Uterus (tissue), 2 donors: Measurements from ENCODE around the gene SRRM3.
"Not testable (repeated sequence)": the region's sequence is repeated elsewhere in the genome, so short reads cannot be mapped to it uniquely, and the experiment has no call there.

ENCODE experiments used
- POLR2A ChIP-seq, 2 donors: fragments of 450-650 bp; IDR thresholded peaks; one replicate each; pipeline ENCODE4 v1.6.1; 2016; ENCODE audit warnings: antibody characterized with exemption in 2 of 2, mild to moderate bottlenecking in 1 of 2, moderate library complexity in 1 of 2
- TF ChIP-seq, protein P1 (sequence below), 4 experiments: fragments of 200-600 bp in 2 of 4; fragments of 450-650 bp in 2 of 4; sonication (generic) in 2 of 4; IDR thresholded peaks; one replicate each; pipeline ENCODE4 v1.5.1; 2016 to 2019; ENCODE audit warnings: antibody characterized with exemption in 4 of 4, mild to moderate bottlenecking in 2 of 4, moderate library complexity in 1 of 4

DNA sequence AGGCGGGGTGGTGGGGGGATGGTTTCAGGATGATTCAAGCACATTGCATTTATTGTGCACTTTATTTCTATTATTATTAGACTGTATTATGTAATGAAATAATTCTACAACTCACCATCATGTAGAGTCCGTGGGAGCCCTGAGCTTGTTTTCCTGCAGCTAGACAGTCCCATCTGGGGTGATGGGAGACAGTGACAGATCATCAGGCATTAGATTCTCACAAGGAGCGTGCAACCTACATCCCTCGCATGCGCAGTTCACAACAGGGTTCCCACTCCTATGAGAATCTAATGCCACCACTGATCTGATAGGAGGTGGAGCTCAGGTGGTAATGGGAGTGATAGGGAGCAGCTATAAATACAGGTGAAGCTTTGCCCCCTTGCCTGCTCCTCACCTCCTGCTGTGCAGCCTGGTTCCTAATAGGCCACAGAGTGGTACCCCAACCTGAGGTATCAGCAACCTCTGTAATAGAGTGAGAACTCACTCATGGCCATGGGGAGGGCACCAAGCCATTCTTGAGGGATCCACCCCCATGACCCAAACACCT lies 40.9 kb downstream of the SRRM3 start:
- TF ChIP-seq, protein P1, sequence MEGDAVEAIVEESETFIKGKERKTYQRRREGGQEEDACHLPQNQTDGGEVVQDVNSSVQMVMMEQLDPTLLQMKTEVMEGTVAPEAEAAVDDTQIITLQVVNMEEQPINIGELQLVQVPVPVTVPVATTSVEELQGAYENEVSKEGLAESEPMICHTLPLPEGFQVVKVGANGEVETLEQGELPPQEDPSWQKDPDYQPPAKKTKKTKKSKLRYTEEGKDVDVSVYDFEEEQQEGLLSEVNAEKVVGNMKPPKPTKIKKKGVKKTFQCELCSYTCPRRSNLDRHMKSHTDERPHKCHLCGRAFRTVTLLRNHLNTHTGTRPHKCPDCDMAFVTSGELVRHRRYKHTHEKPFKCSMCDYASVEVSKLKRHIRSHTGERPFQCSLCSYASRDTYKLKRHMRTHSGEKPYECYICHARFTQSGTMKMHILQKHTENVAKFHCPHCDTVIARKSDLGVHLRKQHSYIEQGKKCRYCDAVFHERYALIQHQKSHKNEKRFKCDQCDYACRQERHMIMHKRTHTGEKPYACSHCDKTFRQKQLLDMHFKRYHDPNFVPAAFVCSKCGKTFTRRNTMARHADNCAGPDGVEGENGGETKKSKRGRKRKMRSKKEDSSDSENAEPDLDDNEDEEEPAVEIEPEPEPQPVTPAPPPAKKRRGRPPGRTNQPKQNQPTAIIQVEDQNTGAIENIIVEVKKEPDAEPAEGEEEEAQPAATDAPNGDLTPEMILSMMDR (IDR thresholded peaks at IDR 0.05), result not testable (repeated sequence)
- TF ChIP-seq POLR2A (IDR thresholded peaks at IDR 0.05), result not testable (repeated sequence)
